H1 (cell line): ENCODE results near the gene JAKMIP1. TPM values are rescaled to one million over a fixed set of nuclear protein-coding genes. Genes with fewer than 3 reads are reported as not detected.

ENCODE experiments used
- CTCF ChIA-PET: fragments of 300-600 bp; sonication (Branson Sonifier 250); formaldehyde crosslinking; loops from one replicate; lab custom pipeline; 2021; ENCODE audit not compliant: partially characterized antibody; lab: Charles Lee
- POLR2A ChIA-PET: fragments of 300-600 bp; sonication (Branson Sonifier 250); formaldehyde crosslinking; loops from one replicate; lab custom pipeline; 2021; ENCODE audit warnings: inconsistent platforms; ENCODE audit not compliant: partially characterized antibody; lab: Charles Lee
- DNase-seq, 2 experiments: peaks; one replicate each; pipeline versions ENCODE4 v3.0.0 to v3.0.0-alpha.2; 2010 to 2022; ENCODE audit warnings: low spot score in 2 of 2, low read depth in 1 of 2, mixed read lengths in 1 of 2
- FAIRE-seq: peaks from 2 replicates; lab custom pipeline; 2011; peaks lifted over from hg19 to GRCh38; lab: Jason Lieb, UNC
- H2AFZ ChIP-seq: 2 replicates; pipeline ENCODE4 v1.8.1; 2012; ENCODE audit warnings: low read length, inconsistent platforms
- H2AK5ac ChIP-seq: 2 replicates; pipeline ENCODE4 v1.6.1; 2013; ENCODE audit warnings: low read depth, low read length
- H2BK120ac ChIP-seq: replicated peaks from 2 replicates; pipeline ENCODE3; 2013; ENCODE audit warnings: low read depth, low read length, inconsistent platforms
- H2BK12ac ChIP-seq: 2 replicates; pipeline ENCODE4 v1.6.1; 2013; ENCODE audit warnings: low read depth, low read length
- H2BK15ac ChIP-seq: 2 replicates; pipeline ENCODE4 v1.6.1; 2013; ENCODE audit warnings: low read length
- H2BK20ac ChIP-seq: 2 replicates; pipeline ENCODE4 v1.6.1; 2013; ENCODE audit warnings: low read length
- H2BK5ac ChIP-seq: 2 replicates; pipeline ENCODE4 v1.6.1; 2013; ENCODE audit warnings: low read depth, low read length
- H3K14ac ChIP-seq: 2 replicates; pipeline ENCODE4 v1.6.1; 2013; ENCODE audit warnings: inconsistent platforms; ENCODE audit not compliant: insufficient read length
- H3K18ac ChIP-seq: 2 replicates; pipeline ENCODE4 v1.6.1; 2013; ENCODE audit warnings: low read length; ENCODE audit errors: extremely low read depth
- H3K23ac ChIP-seq: 2 replicates; pipeline ENCODE4 v1.6.1; 2013; ENCODE audit warnings: inconsistent platforms; ENCODE audit not compliant: insufficient read length
- H3K23me2 ChIP-seq: 2 replicates; pipeline ENCODE4 v1.6.1; 2013; ENCODE audit warnings: low read depth, low read length
- H3K27ac ChIP-seq: 2 replicates; pipeline ENCODE4 v1.6.1; 2011; ENCODE audit warnings: low read depth, low read length, inconsistent platforms
- H3K27me3 ChIP-seq, 4 experiments: replicated peaks in 1 of 4; 1 replicate in 1 of 4; 2 replicates in 3 of 4; pipeline versions ENCODE4 v1.6.1 to v1.8.1; 2011 to 2013; ENCODE audit warnings: low read length in 3 of 4, mild to moderate bottlenecking in 3 of 4, inconsistent platforms in 2 of 4, mixed read lengths in 2 of 4, moderate library complexity in 1 of 4; ENCODE audit not compliant: control insufficient read depth in 3 of 4, insufficient read depth in 3 of 4; ENCODE audit errors: extremely low read depth in 1 of 4
- H3K36me3 ChIP-seq, 4 experiments: 2 replicates each; pipeline versions ENCODE4 v1.6.1 to v1.8.1; 2011 to 2013; ENCODE audit warnings: mild to moderate bottlenecking in 4 of 4, low read length in 3 of 4, moderate library complexity in 2 of 4, control low read depth in 1 of 4, inconsistent platforms in 1 of 4; ENCODE audit not compliant: insufficient read depth in 4 of 4, control insufficient read depth in 2 of 4
- H3K4ac ChIP-seq: replicated peaks from 2 replicates; pipeline ENCODE3; 2013; ENCODE audit warnings: low read length, low read depth, mixed read lengths, inconsistent platforms; ENCODE audit not compliant: insufficient read length
- H3K4me1 ChIP-seq, 4 experiments: replicated peaks in 1 of 4; 1 replicate in 1 of 4; 2 replicates in 3 of 4; pipeline versions ENCODE4 v1.6.1 to v1.8.1; 2011 to 2013; ENCODE audit warnings: low read length in 3 of 4, inconsistent platforms in 2 of 4, mixed read lengths in 1 of 4; ENCODE audit not compliant: insufficient read depth in 4 of 4, control insufficient read depth in 3 of 4
- H3K4me2 ChIP-seq, 2 experiments: 2 replicates each; pipeline versions ENCODE4 v1.6.1 to v1.8.1; 2011 to 2013; ENCODE audit warnings: low read depth in 2 of 2, low read length in 2 of 2, control low read depth in 1 of 2, inconsistent platforms in 1 of 2, mild to moderate bottlenecking in 1 of 2; ENCODE audit not compliant: insufficient read depth in 1 of 2
- H3K4me3 ChIP-seq, 4 experiments: fragments of 200-600, 300-600 bp in 1 of 4; sonication (generic), shearing (Covaris generic), sonication (Bioruptor Twin) in 1 of 4; 2 replicates each; pipeline versions ENCODE4 v1.5.1 to v1.8.1; 2011 to 2016; ENCODE audit warnings: low read length in 4 of 4, low read depth in 3 of 4, control low read depth in 2 of 4, inconsistent platforms in 2 of 4, mild to moderate bottlenecking in 2 of 4, mixed read lengths in 1 of 4, moderate library complexity in 1 of 4; ENCODE audit not compliant: insufficient read depth in 2 of 4; ENCODE audit errors: extremely low read depth in 1 of 4
- H3K56ac ChIP-seq: replicated peaks from 2 replicates; pipeline ENCODE3; 2013; ENCODE audit warnings: low read depth, mild to moderate bottlenecking, mixed read lengths, low read length, inconsistent platforms; ENCODE audit not compliant: insufficient read length
- H3K79me1 ChIP-seq: 2 replicates; pipeline ENCODE4 v1.6.1; 2013; ENCODE audit warnings: low read depth, low read length, control low read depth
- H3K79me2 ChIP-seq, 2 experiments: 2 replicates each; pipeline versions ENCODE4 v1.6.1 to v1.8.1; 2012 to 2013; ENCODE audit warnings: low read length in 2 of 2, mild to moderate bottlenecking in 2 of 2, inconsistent platforms in 1 of 2; ENCODE audit not compliant: insufficient read depth in 2 of 2, control insufficient read depth in 1 of 2
- H3K9ac ChIP-seq, 4 experiments: replicated peaks in 1 of 4; 1 replicate in 1 of 4; 2 replicates in 3 of 4; pipeline versions ENCODE4 v1.6.1 to v1.8.1; 2011 to 2013; ENCODE audit warnings: low read depth in 3 of 4, low read length in 3 of 4, control low read depth in 2 of 4, mild to moderate bottlenecking in 2 of 4, moderate library complexity in 2 of 4, inconsistent platforms in 1 of 4; ENCODE audit errors: extremely low read depth in 1 of 4
- H3K9me3 ChIP-seq, 2 experiments: 2 replicates each; pipeline versions ENCODE4 v1.6.1 to v1.8.1; 2012 to 2013; ENCODE audit warnings: mild to moderate bottlenecking in 2 of 2, moderate library complexity in 2 of 2, control low read depth in 1 of 2, inconsistent platforms in 1 of 2, low read depth in 1 of 2, low read length in 1 of 2, mixed read lengths in 1 of 2; ENCODE audit not compliant: insufficient read depth in 2 of 2
- H4K20me1 ChIP-seq, 2 experiments: replicated peaks in 1 of 2; 2 replicates each; pipeline versions ENCODE3 to v1.8.1; 2011 to 2013; ENCODE audit warnings: inconsistent platforms in 2 of 2, low read length in 2 of 2, mild to moderate bottlenecking in 1 of 2; ENCODE audit not compliant: insufficient read depth in 2 of 2, control insufficient read depth in 1 of 2
- H4K5ac ChIP-seq: 2 replicates; pipeline ENCODE4 v1.6.1; 2013; ENCODE audit warnings: low read length, low read depth, mixed read lengths, inconsistent platforms; ENCODE audit not compliant: insufficient read length
- H4K8ac ChIP-seq: 2 replicates; pipeline ENCODE4 v1.8.0; 2013; ENCODE audit warnings: mild to moderate bottlenecking, moderate library complexity, low read length, inconsistent platforms; ENCODE audit not compliant: insufficient read depth; ENCODE audit errors: extremely low read depth
- H4K91ac ChIP-seq: replicated peaks from 2 replicates; pipeline ENCODE3; 2013; ENCODE audit warnings: low read length, mixed read lengths, inconsistent platforms; ENCODE audit not compliant: insufficient read length
- EGR1 ChIP-seq: IDR thresholded peaks from 2 replicates; pipeline ENCODE4 v1.6.1; 2011; ENCODE audit warnings: low read depth, low read length, borderline replicate concordance
- EP300 ChIP-seq, 2 experiments: IDR thresholded peaks; 1 replicate in 1 of 2; 2 replicates in 1 of 2; pipeline ENCODE4 v1.6.1; 2011 to 2012; ENCODE audit warnings: low read depth in 2 of 2, low read length in 2 of 2, mild to moderate bottlenecking in 2 of 2, borderline replicate concordance in 1 of 2, inconsistent platforms in 1 of 2, moderate library complexity in 1 of 2
- GABPA ChIP-seq: IDR thresholded peaks from 2 replicates; pipeline ENCODE4 v1.6.1; 2011; ENCODE audit warnings: mild to moderate bottlenecking, low read length, moderate library complexity, borderline replicate concordance; ENCODE audit not compliant: insufficient read depth
- HDAC2 ChIP-seq, 2 experiments: fragments of 300-600 bp in 1 of 2; sonication (generic) in 1 of 2; IDR thresholded peaks; 2 replicates each; pipeline ENCODE4 v1.6.1; 2011 to 2012; ENCODE audit warnings: low read depth in 2 of 2, low read length in 2 of 2, mild to moderate bottlenecking in 2 of 2, moderate library complexity in 2 of 2, borderline replicate concordance in 1 of 2, inconsistent platforms in 1 of 2
- KDM4A ChIP-seq: IDR thresholded peaks from one replicate; pipeline ENCODE4 v1.7.1; 2012; ENCODE audit warnings: low read depth, mild to moderate bottlenecking, moderate library complexity, low read length, inconsistent platforms; ENCODE audit not compliant: severe bottlenecking
- MAFK ChIP-seq: IDR thresholded peaks from 2 replicates; pipeline ENCODE4 v1.6.1; 2012; ENCODE audit warnings: low read depth, mild to moderate bottlenecking, improper control_type of control experiment, low read length
- PHF8 ChIP-seq: fragments of 200-600 bp; sonication (generic); conservative IDR thresholded peaks from 2 replicates; pipeline ENCODE4 v1.7.1; 2012; ENCODE audit warnings: low read depth, mild to moderate bottlenecking, inconsistent platforms, low read length, moderate library complexity
- POLR2AphosphoS5 ChIP-seq: IDR thresholded peaks from 2 replicates; pipeline ENCODE4 v1.6.1; 2011; ENCODE audit warnings: low read depth, low read length
- RXRA ChIP-seq: IDR thresholded peaks from 2 replicates; pipeline ENCODE4 v1.6.1; 2011; ENCODE audit warnings: low read depth, mild to moderate bottlenecking, low read length, moderate library complexity; ENCODE audit not compliant: insufficient read depth
- TEAD4 ChIP-seq: IDR thresholded peaks from 2 replicates; pipeline ENCODE4 v1.6.1; 2012; ENCODE audit warnings: low read depth, low read length, inconsistent platforms, mixed read lengths
- WGBS, 2 experiments: shearing (Covaris generic) in 1 of 2; methylation state at CpG; one replicate each; pipeline versions ENCODE4 v1.1.6 to v1.1.7; 2013 to 2015; ENCODE audit warnings: low lambda C conversion rate in 2 of 2, mixed read lengths in 2 of 2, inconsistent platforms in 1 of 2, low coverage in 1 of 2, missing lambda C conversion rate in 1 of 2; ENCODE audit not compliant: insufficient replicate concordance in 2 of 2, insufficient coverage in 1 of 2, insufficient read length in 1 of 2; ENCODE audit errors: extremely low coverage in 1 of 2, missing lambda C conversion rate in 1 of 2; 5-methylcytosine and 5-hydroxymethylcytosine counted together
- polyA plus RNA-seq, 7 experiments: library from polyadenylated mRNA; depleted of rRNA in 3 of 7; stranded (reverse) in 5 of 7; unstranded in 2 of 7; fragments of >200 nt in 5 of 7; fragments of 200-250 nt in 2 of 7; gene quantifications; 1 replicate in 5 of 7; 2 replicates in 1 of 7; 4 replicates in 1 of 7; pipeline versions ENCODE4 v1.2.1 to v1.2.3, GENCODE V29; 2011 to 2013; ENCODE audit warnings: missing spikeins in 2 of 7, mixed read lengths in 2 of 7
- total RNA-seq: library from RNA; stranded (reverse); fragmentation: NEBNext Ultra II Directional; extraction: Animal tissue kit (Norgen Biotek cat#: 25700); gene quantifications from 2 replicates; pipeline ENCODE4 v1.2.1, GENCODE V29; 2021

JAKMIP1 gene
- total and polyA plus RNA-seq, 2 of the 8 experiments (the other 6 are each of a cell fraction or from before 2014, with no cell fraction given): 2.5 to 4.4 TPM

- no peak overlapping the region for H3K4ac ChIP-seq
These were observed 58.8 kb downstream of the JAKMIP1 start for GRCh38 chr4:6141554-6141953.

More at GRCh38 chr4:6141554-6141953, 58.8 kb downstream of the JAKMIP1 start:
- Histone ChIP-seq H2BK15ac (no peak overlapping the region), H3K9me3 (no peaks in the 10 kb centered on the region), H4K91ac (no peak overlapping the region), H2BK12ac (no peak overlapping the region), H3K18ac (no peak overlapping the region), H3K4me3 (no peak overlapping the region), H2AK5ac (no peak overlapping the region), H2AFZ (no peak overlapping the region), H2BK20ac (no peak overlapping the region), H3K14ac (no peak overlapping the region), H3K56ac (no peak overlapping the region), H3K79me1 (no peaks in the 10 kb centered on the region), H3K4me2 (no peak overlapping the region), H3K79me2 (no peaks in the 10 kb centered on the region), H3K4me1 (peaks cover 0 to 3% (median 1%) of the 10 kb centered on the region in 4 experiments; a peak in 2 of 7 replicates), H3K23ac (no peak overlapping the region), H3K36me3 (no peaks in the 10 kb centered on the region), H3K27ac (no peak overlapping the region), H4K5ac (no peak overlapping the region), H3K23me2 (no peaks in the 10 kb centered on the region), H2BK120ac (no peak overlapping the region), H3K9ac (no peak overlapping the region), H4K8ac (no peak overlapping the region), H3K27me3 (no peaks in the 10 kb centered on the region), H2BK5ac (no peak overlapping the region), H4K20me1 (no peaks in the 10 kb centered on the region)
- no peak for TF ChIP-seq POLR2AphosphoS5
- TF ChIP-seq EP300 (IDR thresholded peaks at IDR 0.05; ENCODE audit: borderline replicate concordance in 1 of 2, low read depth in 2 of 2, low read length in 2 of 2): no peak
- TF ChIP-seq HDAC2 (IDR thresholded peaks at IDR 0.05; ENCODE audit: borderline replicate concordance in 1 of 2, low read depth in 2 of 2, low read length in 2 of 2): no peak
- no peak for TF ChIP-seq TEAD4
- TF ChIP-seq PHF8: no peak
- no peak for TF ChIP-seq RXRA
- no peak for TF ChIP-seq MAFK
- no peak for TF ChIP-seq EGR1
- no peak for TF ChIP-seq KDM4A
- TF ChIP-seq GABPA: no peak
- DNase-seq: no peak
- 81% methylated on average over 9 of the region's 9 CpGs; no CpG with 5 or more reads in 1 of the 2 experiments for WGBS, 2 experiments
- no peak for FAIRE-seq
- CTCF ChIA-PET: interaction anchor here (0.6 to 2.4 kb wide), 8 partner anchors 8 to 775 kb away, joined by 3 to 6 read pairs (median 4); no protein-coding TSS in a partner anchor
- POLR2A ChIA-PET: no interaction called here
